Occipital lobe (tissue), 2 donors: ENCODE measurements around the gene NLGN2. TPM values are rescaled to one million over a fixed set of nuclear protein-coding genes. Genes with fewer than 3 reads are reported as not detected.
A peak's percentile ranks its signal among the peaks of the same experiment; 100 is the strongest.

Experiments
- DNase-seq: peaks from one replicate; lab custom pipeline; 2025; lab: John Stamatoyannopoulos, UW
- total RNA-seq: library from RNA; depleted of rRNA; stranded (reverse); fragments of >200 nt; gene quantifications from one replicate; pipeline ENCODE4 v1.2.3, GENCODE V29; 2014

Gene NLGN2
- total RNA-seq, 1 donor from 2014 or later = 9.2 TPM

GRCh38 chr17:7436556-7437368 lies 29.1 kb downstream of the NLGN2 start:
- DNase-seq = no peak

GRCh38 chr17:7437369-7437863 lies 29.8 kb downstream of the NLGN2 start:
- no peak for DNase-seq

DNA sequence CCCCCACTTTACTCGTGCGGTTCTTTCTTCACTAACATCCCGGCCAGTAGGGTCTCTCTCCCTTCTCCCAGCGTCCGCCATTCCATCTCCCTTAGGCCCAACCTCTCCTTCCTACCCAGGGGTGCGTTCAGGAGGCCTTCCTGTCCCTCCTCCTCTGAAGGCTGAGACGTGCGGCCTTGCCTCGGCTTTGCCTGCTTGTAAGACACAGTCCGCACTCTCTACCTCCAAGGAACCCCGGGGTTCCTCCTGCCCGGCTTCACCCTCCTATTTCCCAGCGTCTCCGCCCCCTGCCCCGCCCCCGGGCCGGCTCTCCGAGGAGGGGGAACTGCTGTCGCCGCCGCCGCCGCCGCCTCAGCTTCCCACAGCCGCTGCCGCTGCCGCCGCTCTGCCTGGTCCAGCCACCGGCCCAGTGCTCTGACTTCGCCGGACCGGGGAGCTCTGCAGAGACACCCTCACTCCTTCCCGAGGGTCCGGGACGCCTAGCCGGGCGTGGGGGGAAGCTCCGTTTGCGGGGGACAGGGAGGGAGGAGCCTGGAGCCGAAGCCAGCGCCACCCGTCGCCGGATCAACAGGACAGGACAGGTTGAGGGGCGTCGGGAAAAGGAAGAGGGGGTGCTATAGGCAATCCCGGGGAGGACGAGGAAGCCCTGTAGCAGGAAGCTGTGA lies 30.4 kb downstream of the NLGN2 start:
- no peak for DNase-seq

DNA sequence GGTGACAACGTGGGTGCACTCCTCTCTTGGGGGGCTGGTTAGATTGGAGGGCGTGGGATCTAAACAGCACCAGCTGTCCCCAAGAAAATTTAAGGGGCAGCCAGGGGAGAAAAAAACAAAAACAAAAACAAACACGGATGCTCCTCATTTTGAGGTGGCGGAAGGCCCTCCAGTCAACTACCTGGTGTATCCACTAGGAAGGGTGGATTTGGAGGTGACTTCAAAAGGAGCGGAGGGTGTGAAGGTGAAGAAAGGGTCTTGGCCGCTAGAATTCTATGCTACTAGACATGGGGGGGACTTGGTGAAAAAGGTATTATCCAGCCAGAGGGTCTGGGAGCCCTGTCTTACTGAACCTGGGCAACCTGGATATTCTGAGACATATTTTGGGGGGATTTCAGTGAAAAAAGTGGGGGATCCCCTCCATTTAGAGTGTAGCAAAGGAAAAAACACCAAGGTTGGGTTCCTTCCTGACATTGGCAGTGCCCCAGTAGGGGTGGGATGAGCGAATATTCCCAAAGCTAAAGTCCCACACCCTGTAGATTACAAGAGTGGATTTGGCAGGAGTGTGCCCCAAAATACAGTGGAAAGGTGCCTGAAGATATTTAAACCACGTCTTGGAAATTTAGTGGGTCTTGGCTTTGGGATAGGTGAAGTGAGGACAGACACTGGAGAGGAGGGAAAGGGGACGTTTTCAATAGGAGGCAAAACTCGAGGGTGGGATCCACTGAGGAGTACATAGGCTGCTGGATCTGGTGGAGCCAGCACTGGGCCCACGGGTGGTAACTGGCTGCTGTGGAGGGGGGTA lies 31.2 kb downstream of the NLGN2 start:
- DNase-seq = no peak

GRCh38 chr17:7439462-7440112 lies 31.9 kb downstream of the NLGN2 start, which contains the start of gene FGF11:
TSS of gene FGF11 (plus strand) at chr17:7439512. CDS start at chr17:7439621, 109 bp downstream.
- DNase-seq = no peak

DNA sequence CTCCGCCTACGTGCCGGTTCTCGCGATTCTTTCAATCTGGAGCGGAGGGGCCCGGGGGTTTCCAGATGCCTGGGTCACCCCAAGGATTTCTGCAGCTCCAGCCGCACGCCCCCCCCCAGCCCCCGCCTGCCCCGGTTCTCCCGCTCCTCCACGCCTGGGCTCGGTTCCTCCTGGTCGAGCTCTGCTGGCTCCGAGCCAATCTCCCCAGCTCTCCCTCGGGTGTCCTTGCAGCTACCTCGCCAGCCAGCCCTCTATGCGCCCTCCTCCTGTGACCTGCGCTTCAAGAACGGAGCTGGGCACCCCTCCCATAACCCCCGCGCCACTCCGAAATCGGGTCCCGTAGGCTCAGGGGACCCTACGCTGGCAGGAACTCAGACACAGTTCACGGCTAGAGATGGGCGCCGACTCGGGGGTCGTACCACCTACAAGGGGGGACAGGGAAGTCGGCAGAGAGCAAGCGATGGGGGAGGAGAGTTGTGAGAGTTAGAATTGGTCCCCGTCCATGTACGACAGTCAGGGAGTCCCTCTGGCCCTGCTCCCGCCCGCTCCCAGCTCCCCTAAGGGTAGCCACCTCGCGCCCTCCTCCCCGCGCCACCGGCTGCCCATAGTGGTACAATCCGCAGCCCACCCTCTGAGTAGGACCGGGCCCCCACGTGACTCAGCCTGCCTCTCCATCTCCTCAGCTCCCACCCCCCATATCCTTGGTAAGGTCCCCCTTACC lies 32.6 kb downstream of the NLGN2 start:
- DNase-seq = no peak

DNA sequence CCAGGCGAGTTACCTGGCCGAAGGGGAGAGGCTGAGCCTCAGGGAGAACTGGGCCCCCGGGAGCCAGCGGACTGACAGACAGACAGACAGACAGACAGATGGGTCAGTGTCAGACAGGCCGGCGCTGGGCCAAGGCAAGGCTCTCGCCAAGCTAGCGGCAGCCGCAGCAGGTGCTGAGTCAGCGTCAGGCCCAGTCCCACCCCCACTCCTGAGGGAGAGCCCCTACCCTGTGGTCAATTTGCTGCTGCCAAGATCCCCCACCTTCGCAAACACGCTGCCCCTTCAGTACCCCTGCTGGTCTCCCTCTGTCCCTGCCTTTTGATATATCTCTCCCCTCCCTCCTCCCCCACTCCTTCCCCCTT lies 33.2 kb downstream of the NLGN2 start:
- DNase-seq = no peak

DNA sequence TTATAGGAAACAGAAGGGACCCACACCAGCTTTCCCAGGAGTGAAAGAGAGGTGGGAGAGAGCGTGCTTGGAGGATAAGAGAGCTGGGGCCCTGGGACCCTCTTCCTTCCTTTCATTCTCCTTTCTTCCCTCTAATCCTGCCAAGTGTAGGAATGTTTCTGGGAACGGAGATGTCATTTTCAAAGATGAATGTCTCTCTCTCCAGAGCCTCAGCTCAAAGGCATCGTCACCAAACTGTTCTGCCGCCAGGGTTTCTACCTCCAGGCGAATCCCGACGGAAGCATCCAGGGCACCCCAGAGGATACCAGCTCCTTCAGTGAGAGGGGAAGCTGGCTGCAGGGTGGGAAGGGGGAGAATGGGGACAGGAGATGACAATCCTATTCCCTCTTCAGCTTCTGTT lies 33.6 kb downstream of the NLGN2 start:
- no peak for DNase-seq

GRCh38 chr17:7442142-7442541 lies 34.5 kb downstream of the NLGN2 start:
- DNase-seq = no peak

GRCh38 chr17:7443499-7444485 lies 36.1 kb downstream of the NLGN2 start:
- DNase-seq = no peak

DNA sequence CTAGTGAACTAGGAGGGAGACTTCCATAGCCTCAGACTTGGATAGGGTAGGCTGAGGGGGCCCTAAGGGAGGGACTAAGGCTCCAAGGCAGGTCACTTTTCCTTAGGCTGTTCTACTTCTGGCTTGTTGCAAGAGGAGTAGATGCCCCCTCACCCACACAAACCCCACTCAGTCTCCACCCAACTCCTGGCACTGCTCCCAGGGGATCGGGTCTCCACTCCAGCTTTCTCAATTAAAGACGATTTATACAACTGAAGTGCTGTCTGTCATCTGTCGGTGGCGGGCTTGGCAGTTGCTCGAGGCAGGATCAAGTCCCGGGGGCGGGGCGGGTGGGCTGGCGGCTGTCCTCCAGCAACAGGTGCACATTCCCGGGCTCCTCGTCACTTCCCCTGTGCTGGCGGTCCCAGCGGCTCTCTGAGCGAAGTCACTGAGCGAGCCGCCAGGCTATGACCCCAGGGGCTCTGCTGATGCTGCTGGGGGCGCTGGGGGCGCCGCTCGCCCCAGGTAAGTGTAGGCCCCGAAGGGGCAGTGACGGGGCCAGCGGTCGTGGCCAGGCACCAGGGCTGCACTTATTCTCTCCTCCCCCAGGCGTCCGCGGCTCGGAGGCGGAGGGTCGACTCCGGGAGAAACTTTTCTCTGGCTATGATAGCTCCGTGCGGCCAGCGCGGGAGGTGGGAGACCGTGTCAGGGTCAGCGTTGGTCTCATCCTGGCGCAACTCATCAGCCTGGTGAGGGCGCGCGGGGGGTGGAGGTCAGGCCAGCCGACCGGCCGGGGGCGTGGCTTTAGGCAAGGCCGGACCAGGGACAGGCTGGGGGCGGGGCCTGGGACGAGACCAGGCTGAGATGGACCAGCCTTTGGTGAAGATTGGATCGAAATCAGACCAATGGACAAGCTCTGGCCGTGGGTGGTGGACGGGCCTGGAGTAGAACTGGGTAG lies 37.3 kb downstream of the NLGN2 start, which contains the start of gene CHRNB1:
Gene CHRNB1 (plus strand): TSS at position 380 of the 937 bp plus-strand sequence. CDS start 67 bp downstream, at position 447.
- DNase-seq = peak; percentile 56

GRCh38 chr17:7445619-7445968 lies 37.9 kb downstream of the NLGN2 start:
- no peak for DNase-seq

DNA sequence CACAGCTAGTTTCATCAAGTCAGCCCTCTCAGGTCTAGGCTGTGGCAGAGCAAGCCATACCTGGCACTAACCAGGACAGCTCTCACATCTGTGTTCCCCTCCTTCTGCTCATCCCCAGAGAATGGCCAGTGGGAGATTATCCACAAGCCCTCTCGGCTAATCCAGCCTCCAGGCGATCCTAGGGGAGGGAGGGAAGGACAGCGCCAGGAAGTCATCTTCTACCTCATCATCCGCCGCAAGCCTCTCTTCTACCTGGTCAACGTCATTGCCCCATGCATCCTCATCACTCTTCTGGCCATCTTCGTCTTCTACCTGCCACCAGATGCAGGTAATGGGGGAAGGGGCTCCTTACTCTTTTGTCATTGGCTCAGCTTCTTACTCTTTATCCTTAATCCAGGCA lies 40.8 kb downstream of the NLGN2 start:
- no peak for DNase-seq

DNA sequence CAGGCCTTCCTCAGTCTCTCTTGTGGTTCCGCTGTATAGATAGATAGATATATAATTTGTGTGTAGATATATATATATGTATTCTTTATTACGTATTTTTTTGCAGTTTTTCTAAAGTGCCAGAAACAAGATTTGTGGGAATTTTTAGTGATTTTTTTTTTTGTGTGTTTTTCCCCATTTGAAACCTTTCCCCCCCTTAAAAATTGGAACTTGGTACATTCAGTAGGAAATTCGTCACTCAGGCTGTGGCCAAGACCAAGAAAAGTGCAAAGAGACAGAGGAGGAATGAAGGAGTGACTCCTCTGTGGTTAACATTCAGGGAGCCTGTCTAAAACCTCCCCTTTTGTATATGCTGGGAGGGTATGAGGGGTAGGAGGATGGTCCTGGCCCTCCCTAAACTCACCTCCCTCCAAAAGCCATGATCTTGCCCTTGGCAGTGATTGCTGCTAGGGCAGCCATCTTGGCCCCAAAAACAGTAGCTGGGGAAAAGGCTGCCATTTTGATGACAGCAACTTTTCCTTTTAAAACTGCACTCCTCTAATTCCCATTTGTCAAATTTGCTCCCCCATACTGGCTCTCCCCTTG lies 52.4 kb downstream of the NLGN2 start:
- no peak for DNase-seq

DNA sequence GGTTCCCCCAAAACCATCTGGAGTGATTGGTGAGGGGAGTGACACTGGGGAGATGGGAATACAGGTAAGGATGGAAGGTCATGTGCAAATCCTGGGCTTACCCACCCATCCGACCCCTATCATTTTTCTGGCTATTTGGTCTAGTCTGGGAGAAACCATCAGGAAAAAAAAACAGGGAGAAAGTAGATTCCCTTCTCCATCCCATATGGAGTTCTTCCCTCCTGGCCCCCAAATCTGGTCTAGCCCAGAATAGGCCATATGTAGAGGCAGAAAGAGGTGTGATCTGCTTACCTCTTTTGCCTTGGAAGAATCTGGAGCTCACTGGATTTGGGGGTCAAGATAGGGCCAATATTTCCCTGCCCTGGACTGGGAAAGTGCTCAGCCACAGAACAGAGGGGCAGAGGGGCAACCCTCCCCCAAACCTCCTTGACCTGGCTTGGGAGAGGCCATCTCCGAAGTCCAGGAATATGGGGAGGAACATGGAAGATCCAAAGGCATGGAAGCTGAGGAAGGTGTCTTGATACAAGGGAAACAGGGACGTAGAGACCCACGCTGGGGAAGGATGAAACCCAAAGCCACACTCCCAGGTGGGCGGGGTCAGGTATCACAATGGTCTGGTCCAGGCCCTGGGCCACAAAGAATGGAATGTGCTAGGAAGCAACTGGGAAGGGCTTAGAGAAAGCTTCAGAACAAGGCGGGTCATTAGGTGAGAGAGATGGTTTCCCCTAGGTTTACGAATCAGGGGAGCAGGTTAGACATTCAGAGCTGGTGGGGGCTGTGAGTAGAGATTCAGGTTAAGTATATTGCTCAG lies 53.4 kb downstream of the NLGN2 start:
- DNase-seq = no peak

DNA sequence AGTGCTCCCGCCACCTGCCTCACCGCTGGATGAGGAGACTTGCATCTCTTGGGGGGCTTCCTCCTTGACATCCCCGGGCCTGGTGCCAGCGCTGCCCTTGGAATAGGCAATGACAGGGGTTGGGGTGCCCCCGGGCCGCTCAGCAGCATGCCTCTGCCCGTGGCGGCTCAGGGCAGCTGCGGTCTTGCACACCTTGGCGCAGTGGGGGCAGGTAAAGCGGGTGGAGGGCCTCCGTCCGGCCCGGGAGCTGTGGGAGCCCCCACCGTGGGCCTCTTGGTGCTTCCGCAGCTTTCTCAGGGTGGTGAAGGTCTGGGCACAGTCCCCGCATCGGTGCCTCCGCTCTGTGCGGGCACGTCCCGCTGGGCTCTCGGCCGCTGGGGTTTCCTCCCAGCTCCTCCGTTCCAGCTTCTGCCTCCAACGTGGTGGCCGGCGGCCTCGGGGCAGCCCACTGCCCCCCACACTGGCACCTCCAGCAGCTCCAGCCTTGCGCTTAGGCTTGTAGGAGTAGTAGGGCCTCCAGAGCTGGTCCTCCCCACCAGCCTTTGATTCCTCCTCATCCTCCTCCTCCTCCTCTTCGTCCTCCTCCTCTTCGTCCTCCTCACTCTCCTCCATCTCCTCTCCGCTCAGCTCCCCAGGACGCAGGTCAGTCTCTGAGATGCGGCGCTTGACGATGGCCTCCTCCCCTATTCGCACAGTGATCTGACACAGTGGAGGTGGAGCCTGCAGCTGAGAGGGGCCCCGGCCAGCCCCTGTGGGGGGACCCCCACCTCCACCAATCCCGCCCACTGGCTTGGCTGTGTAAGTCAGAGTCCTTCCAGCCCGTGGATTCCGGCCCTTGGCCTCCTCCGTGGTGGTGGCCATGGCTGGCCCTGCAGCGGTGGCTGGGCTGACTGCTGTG lies 55.1 kb downstream of the NLGN2 start:
- DNase-seq = no peak
